Neural progenitor cell (in vitro differentiated cells): Measurements from ENCODE around the gene DDX11. TPM values are rescaled to one million over a fixed set of nuclear protein-coding genes. Genes with fewer than 3 reads are reported as not detected.

ENCODE experiments used
- DNase-seq: peaks from one replicate; pipeline ENCODE4 v3.0.0-alpha.2; 2016; ENCODE audit warnings: low spot score
- H2AFZ ChIP-seq: fragments of 200-600 bp; sonication (generic); replicated peaks from 2 replicates; pipeline ENCODE4 v1.6.1; 2016; ENCODE audit warnings: antibody characterized with exemption
- H3F3A ChIP-seq: fragments of 200-600 bp; sonication (generic); 2 replicates; pipeline ENCODE4 v1.6.1; 2016; ENCODE audit warnings: antibody characterized with exemption, low read depth
- H3K27ac ChIP-seq: fragments of 200-600 bp; sonication (generic); 2 replicates; pipeline ENCODE4 v1.5.1; 2016; ENCODE audit warnings: mild to moderate bottlenecking
- H3K27me3 ChIP-seq: fragments of 200-600 bp; sonication (generic); 2 replicates; pipeline ENCODE4 v1.6.1; 2016; ENCODE audit warnings: mild to moderate bottlenecking, moderate library complexity
- H3K36me3 ChIP-seq: fragments of 200-600 bp; sonication (generic); 2 replicates; pipeline ENCODE4 v1.5.1; 2016
- H3K4me1 ChIP-seq: fragments of 200-600 bp; sonication (generic); 2 replicates; pipeline ENCODE4 v1.6.1; 2016; ENCODE audit warnings: mixed run types
- H3K4me2 ChIP-seq: fragments of 200-600 bp; sonication (generic); 2 replicates; pipeline ENCODE4 v1.6.1; 2016
- H3K4me3 ChIP-seq: fragments of 200-600 bp; sonication (generic); 2 replicates; pipeline ENCODE4 v1.5.1; 2016
- H3K79me2 ChIP-seq: fragments of 200-600 bp; sonication (generic); 2 replicates; pipeline ENCODE4 v1.6.1; 2016; ENCODE audit warnings: low read depth
- H3K9ac ChIP-seq: fragments of 200-600 bp; sonication (generic); 2 replicates; pipeline ENCODE4 v1.6.1; 2016
- H3K9me3 ChIP-seq: fragments of 200-600 bp; sonication (generic); 2 replicates; pipeline ENCODE4 v1.5.1; 2016; ENCODE audit warnings: low read depth
- H4K20me1 ChIP-seq: fragments of 200-600 bp; sonication (generic); 2 replicates; pipeline ENCODE4 v1.6.1; 2016; ENCODE audit warnings: low read depth
- H3K27ac Mint-ChIP-seq: 3 replicates; pipeline ENCODE4 v1.8.0; 2021; ENCODE audit warnings: mixed read lengths
- H3K27me3 Mint-ChIP-seq: 2 replicates; pipeline ENCODE4 v1.8.0; 2022; ENCODE audit warnings: low read depth, mild to moderate bottlenecking, inconsistent platforms, moderate library complexity, mixed read lengths; ENCODE audit not compliant: insufficient read depth
- H3K36me3 Mint-ChIP-seq: 3 replicates; pipeline ENCODE4 v1.8.0; 2021; ENCODE audit warnings: mixed read lengths
- H3K4me1 Mint-ChIP-seq: 3 replicates; pipeline ENCODE4 v1.8.0; 2021; ENCODE audit warnings: mixed read lengths
- H3K4me3 Mint-ChIP-seq: 3 replicates; pipeline ENCODE4 v1.8.0; 2021; ENCODE audit warnings: mild to moderate bottlenecking, moderate library complexity, mixed read lengths
- H3K9me3 Mint-ChIP-seq: 3 replicates; pipeline ENCODE4 v1.8.0; 2020; ENCODE audit warnings: mixed read lengths
- EZH2 ChIP-seq: fragments of 200-600 bp; sonication (generic); IDR thresholded peaks from 2 replicates; pipeline ENCODE4 v1.6.1; 2017; ENCODE audit warnings: antibody characterized with exemption, mild to moderate bottlenecking, moderate library complexity
- EZH2phosphoT487 ChIP-seq: fragments of 200-600 bp; sonication (generic); IDR thresholded peaks from 2 replicates; pipeline ENCODE4 v1.6.1; 2017; ENCODE audit warnings: antibody characterized with exemption
- total RNA-seq: library from RNA; depleted of rRNA; stranded (reverse); fragments of >200 nt; gene quantifications from 2 replicates; pipeline ENCODE4 v1.2.3, GENCODE V29; 2015; ENCODE audit warnings: low replicate concordance
- TF ChIP-seq, protein P1 (sequence below): fragments of 200-600 bp; sonication (generic); IDR thresholded peaks from 2 replicates; pipeline ENCODE4 v1.5.1; 2017; ENCODE audit warnings: antibody characterized with exemption, mild to moderate bottlenecking

The DDX11 gene
- total RNA-seq, 1 donor from 2014 or later = 80.1 TPM

DNA sequence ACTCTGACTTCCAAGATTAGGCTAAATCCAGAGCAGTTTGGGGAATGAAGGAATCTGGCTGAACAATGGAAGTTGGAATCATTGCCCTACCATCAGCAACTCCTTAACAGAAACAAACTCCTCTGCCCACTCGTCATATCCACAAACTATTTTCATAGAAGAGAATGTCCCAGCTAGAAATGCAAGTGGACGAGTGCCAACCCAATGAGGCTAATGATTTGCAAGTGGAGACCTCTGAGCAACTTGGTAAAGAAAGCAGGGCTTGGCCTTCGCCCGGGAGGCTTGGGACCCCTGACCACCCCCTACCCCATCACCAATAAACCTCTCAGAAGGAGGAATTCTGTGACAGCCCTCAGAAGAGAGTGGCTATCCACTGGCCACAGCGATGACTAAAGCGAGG lies 40.0 kb upstream of the DDX11 start:
- peaks cover 16% of the 10 kb centered on the region for H3K4me1 Mint-ChIP-seq
- no peaks in the 10 kb centered on the region for H3K36me3 ChIP-seq
- no peaks in the 10 kb centered on the region for H3K4me1 ChIP-seq
- H3K27ac ChIP-seq = no peak overlapping the region
- H2AFZ ChIP-seq = no peak overlapping the region
- no peaks in the 10 kb centered on the region for H3K9me3 ChIP-seq
- no peaks in the 10 kb centered on the region for H3K9me3 Mint-ChIP-seq
- no peaks in the 10 kb centered on the region for H3K79me2 ChIP-seq
- no peak overlapping the region for H3K4me3 Mint-ChIP-seq
- H3K27ac Mint-ChIP-seq = no peak overlapping the region
- H3F3A ChIP-seq = no peaks in the 10 kb centered on the region
- H3K9ac ChIP-seq = no peak overlapping the region
- H3K4me2 ChIP-seq = no peak overlapping the region
- TF ChIP-seq EZH2phosphoT487 = no peak
- no peak for TF ChIP-seq EZH2
- TF ChIP-seq, protein P1, sequence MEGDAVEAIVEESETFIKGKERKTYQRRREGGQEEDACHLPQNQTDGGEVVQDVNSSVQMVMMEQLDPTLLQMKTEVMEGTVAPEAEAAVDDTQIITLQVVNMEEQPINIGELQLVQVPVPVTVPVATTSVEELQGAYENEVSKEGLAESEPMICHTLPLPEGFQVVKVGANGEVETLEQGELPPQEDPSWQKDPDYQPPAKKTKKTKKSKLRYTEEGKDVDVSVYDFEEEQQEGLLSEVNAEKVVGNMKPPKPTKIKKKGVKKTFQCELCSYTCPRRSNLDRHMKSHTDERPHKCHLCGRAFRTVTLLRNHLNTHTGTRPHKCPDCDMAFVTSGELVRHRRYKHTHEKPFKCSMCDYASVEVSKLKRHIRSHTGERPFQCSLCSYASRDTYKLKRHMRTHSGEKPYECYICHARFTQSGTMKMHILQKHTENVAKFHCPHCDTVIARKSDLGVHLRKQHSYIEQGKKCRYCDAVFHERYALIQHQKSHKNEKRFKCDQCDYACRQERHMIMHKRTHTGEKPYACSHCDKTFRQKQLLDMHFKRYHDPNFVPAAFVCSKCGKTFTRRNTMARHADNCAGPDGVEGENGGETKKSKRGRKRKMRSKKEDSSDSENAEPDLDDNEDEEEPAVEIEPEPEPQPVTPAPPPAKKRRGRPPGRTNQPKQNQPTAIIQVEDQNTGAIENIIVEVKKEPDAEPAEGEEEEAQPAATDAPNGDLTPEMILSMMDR = no peak
- H4K20me1 ChIP-seq = no peaks in the 10 kb centered on the region
- DNase-seq = no peak
- no peaks in the 10 kb centered on the region for H3K36me3 Mint-ChIP-seq
- peaks cover 15% of the 10 kb centered on the region for H3K27me3 Mint-ChIP-seq
- H3K4me3 ChIP-seq = no peak overlapping the region
- H3K27me3 ChIP-seq = no peaks in the 10 kb centered on the region

DNA sequence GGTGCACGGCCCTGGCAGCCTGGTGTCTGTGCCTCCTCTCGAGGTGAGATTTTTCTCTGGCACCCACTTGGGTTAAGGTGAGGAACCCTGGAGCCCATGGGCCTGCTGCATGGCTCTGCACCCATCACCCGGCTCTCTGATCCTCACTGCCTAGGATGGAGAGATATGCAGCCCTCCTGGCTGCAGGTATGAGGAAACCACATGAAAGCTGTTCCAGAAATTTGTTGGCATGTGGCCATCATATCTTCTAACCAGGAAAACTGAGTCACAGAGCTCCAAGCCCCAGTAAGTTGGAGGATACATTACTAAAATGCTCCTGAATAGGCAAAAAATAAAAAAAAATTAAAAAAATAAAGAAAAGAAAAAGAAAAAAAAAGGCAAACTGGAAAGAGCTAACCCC lies 39.3 kb upstream of the DDX11 start:
- no peak overlapping the region for H3K4me3 ChIP-seq
- no peaks in the 10 kb centered on the region for H3F3A ChIP-seq
- no peak overlapping the region for H3K27ac Mint-ChIP-seq
- no peaks in the 10 kb centered on the region for H3K27me3 ChIP-seq
- H4K20me1 ChIP-seq = no peaks in the 10 kb centered on the region
- no peaks in the 10 kb centered on the region for H3K36me3 ChIP-seq
- TF ChIP-seq, protein P1 = no peak
- TF ChIP-seq EZH2 (no peak), EZH2phosphoT487 (no peak)
- H3K27ac ChIP-seq = no peak overlapping the region
- no peak overlapping the region for H3K4me3 Mint-ChIP-seq
- no peak overlapping the region for H3K4me2 ChIP-seq
- H3K79me2 ChIP-seq = no peaks in the 10 kb centered on the region
- no peak overlapping the region for H2AFZ ChIP-seq
- no peak overlapping the region for H3K9ac ChIP-seq
- no peak for DNase-seq
- H3K9me3 ChIP-seq = no peaks in the 10 kb centered on the region
- H3K9me3 Mint-ChIP-seq = no peaks in the 10 kb centered on the region
- H3K4me1 ChIP-seq = no peaks in the 10 kb centered on the region
- H3K27me3 Mint-ChIP-seq = peaks cover 16% of the 10 kb centered on the region
- H3K4me1 Mint-ChIP-seq = peaks cover 11% of the 10 kb centered on the region
- H3K36me3 Mint-ChIP-seq = no peaks in the 10 kb centered on the region

DNA sequence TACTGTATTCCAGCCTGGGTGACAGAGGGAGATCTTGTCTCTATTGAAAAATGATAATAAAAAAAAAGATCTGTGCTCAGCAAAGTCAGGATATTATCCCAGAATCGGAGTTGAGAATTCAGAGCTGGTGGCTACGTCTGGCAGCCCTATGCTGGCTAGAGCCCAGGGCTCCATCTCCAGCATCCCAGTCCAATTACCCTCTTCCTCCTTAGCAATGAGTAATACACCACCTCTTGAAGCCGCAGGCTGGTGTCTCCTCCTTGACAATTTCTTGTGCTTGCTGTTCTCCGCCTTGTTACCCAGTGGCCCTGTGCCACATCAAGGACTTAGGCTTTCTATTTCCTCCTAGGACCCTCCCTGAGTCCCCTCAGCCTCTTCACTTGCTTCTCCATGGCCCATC lies 38.4 kb upstream of the DDX11 start:
- no peaks in the 10 kb centered on the region for H3K79me2 ChIP-seq
- Mint-ChIP-seq H3K4me1 (peaks cover 2% of the 10 kb centered on the region), H3K9me3 (no peaks in the 10 kb centered on the region), H3K27me3 (peaks cover 16% of the 10 kb centered on the region), H3K4me3 (no peak overlapping the region), H3K36me3 (no peaks in the 10 kb centered on the region), H3K27ac (no peak overlapping the region)
- H3F3A ChIP-seq = no peaks in the 10 kb centered on the region
- H3K27ac ChIP-seq = no peak overlapping the region
- no peak overlapping the region for H2AFZ ChIP-seq
- H4K20me1 ChIP-seq = no peaks in the 10 kb centered on the region
- H3K4me2 ChIP-seq = no peak overlapping the region
- DNase-seq = no peak
- H3K9ac ChIP-seq = no peak overlapping the region
- TF ChIP-seq EZH2 = no peak
- TF ChIP-seq, protein P1 = no peak
- no peak for TF ChIP-seq EZH2phosphoT487
- H3K27me3 ChIP-seq = no peaks in the 10 kb centered on the region
- H3K36me3 ChIP-seq = no peaks in the 10 kb centered on the region
- no peaks in the 10 kb centered on the region for H3K9me3 ChIP-seq
- H3K4me1 ChIP-seq = no peaks in the 10 kb centered on the region
- H3K4me3 ChIP-seq = no peak overlapping the region
